HG03442 (cell line): ENCODE results near the gene HIP1.
"Not testable (repeated sequence)": the region's sequence is repeated elsewhere in the genome, so short reads cannot be mapped to it uniquely, and the experiment has no call there.

ENCODE experiments used
- ATAC-seq: cut with Tn5 transposase; IDR thresholded peaks from one replicate; pipeline ENCODE4 v1.9.1; 2021; ENCODE audit warnings: mild to moderate bottlenecking, moderate library complexity; ENCODE audit not compliant: unreplicated experiment

Gene HIP1

GRCh38 chr7:75646571-75647102 lies 92.1 kb downstream of the HIP1 start:
- ATAC-seq, result no peak

GRCh38 chr7:75645570-75645969 lies 93.2 kb downstream of the HIP1 start:
- ATAC-seq, result no peak

GRCh38 chr7:75644589-75644988 lies 94.2 kb downstream of the HIP1 start:
- ATAC-seq, result no peak

- no peak for ATAC-seq
Observed at GRCh38 chr7:75642810-75643486, 95.8 kb downstream of the HIP1 start.

GRCh38 chr7:75640201-75640600 lies 98.5 kb downstream of the HIP1 start:
- no peak for ATAC-seq

GRCh38 chr7:75639886-75640190 lies 98.9 kb downstream of the HIP1 start:
- no peak for ATAC-seq

- ATAC-seq, result no peak
Observed at GRCh38 chr7:75639071-75639885, 99.5 kb downstream of the HIP1 start.

GRCh38 chr7:75638594-75639070 lies 100.1 kb downstream of the HIP1 start:
- ATAC-seq, result no peak

- ATAC-seq, result no peak
Observed at GRCh38 chr7:75637854-75638593, 100.7 kb downstream of the HIP1 start.

GRCh38 chr7:75635036-75635435 lies 103.7 kb downstream of the HIP1 start:
- ATAC-seq, result no peak

GRCh38 chr7:75632587-75632986 lies 106.2 kb downstream of the HIP1 start:
- not testable (repeated sequence) for ATAC-seq

- ATAC-seq, result no peak
Observed at GRCh38 chr7:75631711-75632110, 107.0 kb downstream of the HIP1 start.

GRCh38 chr7:75630549-75630948 lies 108.2 kb downstream of the HIP1 start:
- no peak for ATAC-seq

- ATAC-seq, result no peak
Observed at GRCh38 chr7:75629044-75629443, 109.7 kb downstream of the HIP1 start.

GRCh38 chr7:75628055-75628454 lies 110.7 kb downstream of the HIP1 start:
- no peak for ATAC-seq

- ATAC-seq, result no peak
Observed at GRCh38 chr7:75626954-75627353, 111.8 kb downstream of the HIP1 start.

GRCh38 chr7:75625868-75626267 lies 112.9 kb downstream of the HIP1 start:
- no peak for ATAC-seq

GRCh38 chr7:75624134-75624832 lies 114.5 kb downstream of the HIP1 start:
- ATAC-seq, result no peak

GRCh38 chr7:75623390-75624133 lies 115.2 kb downstream of the HIP1 start:
- no peak for ATAC-seq

GRCh38 chr7:75621124-75621523 lies 117.6 kb downstream of the HIP1 start:
- ATAC-seq, result no peak
